Breast epithelium (tissue), 4 donors: ENCODE measurements around the gene HAO1. TPM values are rescaled to one million over a fixed set of nuclear protein-coding genes. Genes with fewer than 3 reads are reported as not detected.

ENCODE experiments used
- DNase-seq, 2 donors: peaks; one replicate each; pipeline ENCODE4 v3.0.0-alpha.2; 2019; ENCODE audit warnings: low spot score in 2 of 2
- H3K27ac ChIP-seq, 2 donors: fragments of 200-600 bp; sonication (generic) in 1 of 2; one replicate each; pipeline ENCODE4 v1.5.1; 2016 to 2019; ENCODE audit warnings: mild to moderate bottlenecking in 1 of 2
- H3K27me3 ChIP-seq, 2 donors: fragments of 200-600 bp; sonication (generic) in 1 of 2; one replicate each; pipeline versions ENCODE4 v1.5.1 to v1.6.0; 2017 to 2019; ENCODE audit warnings: control low read depth in 1 of 2, mild to moderate bottlenecking in 1 of 2
- H3K36me3 ChIP-seq: fragments of 200-600 bp; one replicate; pipeline ENCODE4 v1.5.1; 2019
- H3K4me1 ChIP-seq, 2 donors: fragments of 200-600 bp; sonication (generic); one replicate each; pipeline ENCODE4 v1.5.1; 2016 to 2019; ENCODE audit warnings: control low read depth in 1 of 2
- H3K4me3 ChIP-seq, 3 donors: fragments of 200-600 bp; sonication (generic); 1 replicate in 2 of 3; 2 replicates in 1 of 3; pipeline ENCODE4 v1.5.1; 2016 to 2019; ENCODE audit warnings: mild to moderate bottlenecking in 3 of 3, moderate library complexity in 2 of 3
- H3K9me3 ChIP-seq, 2 donors: fragments of 200-600 bp; sonication (generic) in 1 of 2; one replicate each; pipeline ENCODE4 v1.5.1; 2016 to 2019; ENCODE audit warnings: control low read depth in 1 of 2
- CTCF ChIP-seq, 3 donors: fragments of 450-650 bp; IDR thresholded peaks; one replicate each; pipeline ENCODE4 v1.5.1; 2016 to 2017; ENCODE audit warnings: antibody characterized with exemption in 3 of 3, mild to moderate bottlenecking in 3 of 3, moderate library complexity in 3 of 3
- POLR2A ChIP-seq: fragments of 450-650 bp; IDR thresholded peaks from one replicate; pipeline ENCODE4 v1.6.1; 2016; ENCODE audit warnings: antibody characterized with exemption, mild to moderate bottlenecking, moderate library complexity
- POLR2AphosphoS5 ChIP-seq, 3 donors: sonication (generic); formaldehyde crosslinking; IDR thresholded peaks; one replicate each; pipeline ENCODE4 v1.6.1; 2017; ENCODE audit warnings: antibody characterized with exemption in 3 of 3
- intact Hi-C: fragments of 100-400 bp; cut with DNase I; formaldehyde crosslinking; loops from one replicate; pipeline ENCODE4 v1.15.1; 2023; ENCODE audit warnings: low total_unique reads
- total RNA-seq, 3 donors: library from RNA; depleted of rRNA; stranded (reverse); fragments of >200 nt; gene quantifications; one replicate each; pipeline ENCODE4 v1.1.0, GENCODE V29; 2016

The HAO1 gene
- total RNA-seq, 3 donors from 2014 or later: not detected

DNA sequence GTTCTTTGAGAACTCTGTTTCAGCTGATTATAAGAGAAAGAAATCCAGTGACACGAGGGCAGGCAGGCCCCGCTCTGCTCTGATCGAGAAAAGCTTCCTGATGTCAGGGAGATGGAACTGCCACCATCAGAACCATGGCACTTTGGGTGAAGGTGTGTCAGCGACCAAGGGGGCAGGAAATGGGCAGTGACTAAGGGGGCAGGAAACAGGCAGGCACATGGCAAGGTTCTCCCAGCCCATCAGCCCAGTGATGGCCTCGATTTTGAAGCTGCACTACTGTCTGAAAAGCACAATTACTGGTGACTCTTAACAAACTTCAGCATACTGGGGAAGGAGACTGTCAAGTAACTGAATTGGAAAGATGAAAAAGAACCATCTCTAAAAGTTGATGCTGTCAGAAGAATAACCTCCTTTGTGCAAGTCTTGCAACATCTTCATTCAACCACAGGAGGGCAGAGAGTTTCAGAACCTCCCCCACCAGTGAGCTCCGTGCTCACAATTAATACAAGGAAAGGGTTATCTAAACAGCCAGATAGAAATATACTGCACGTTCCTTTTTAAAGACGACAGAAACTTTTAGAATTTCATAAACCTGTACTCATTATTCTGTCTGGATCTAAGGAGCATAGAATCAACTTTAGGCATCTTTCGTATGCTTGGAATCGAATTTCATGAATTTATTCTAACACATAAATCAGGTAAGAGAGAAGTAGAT, 40.2 kb upstream of the HAO1 start:
- no peak for DNase-seq
- H3K9me3 ChIP-seq: no peaks in the 10 kb centered on the region
- H3K4me3 ChIP-seq: no peak overlapping the region
- H3K27ac ChIP-seq: no peak overlapping the region
- intact Hi-C loops: no loop called here
- H3K4me1 ChIP-seq: no peaks in the 10 kb centered on the region
- peaks cover 6% of the 10 kb centered on the region for H3K36me3 ChIP-seq
- no peaks in the 10 kb centered on the region for H3K27me3 ChIP-seq
- TF ChIP-seq POLR2AphosphoS5 (IDR thresholded peaks at IDR 0.05) (no peak), POLR2A (no peak), CTCF (IDR thresholded peaks at IDR 0.05) (peak in 2 of 3 donors; percentile 26 to 35)

DNA sequence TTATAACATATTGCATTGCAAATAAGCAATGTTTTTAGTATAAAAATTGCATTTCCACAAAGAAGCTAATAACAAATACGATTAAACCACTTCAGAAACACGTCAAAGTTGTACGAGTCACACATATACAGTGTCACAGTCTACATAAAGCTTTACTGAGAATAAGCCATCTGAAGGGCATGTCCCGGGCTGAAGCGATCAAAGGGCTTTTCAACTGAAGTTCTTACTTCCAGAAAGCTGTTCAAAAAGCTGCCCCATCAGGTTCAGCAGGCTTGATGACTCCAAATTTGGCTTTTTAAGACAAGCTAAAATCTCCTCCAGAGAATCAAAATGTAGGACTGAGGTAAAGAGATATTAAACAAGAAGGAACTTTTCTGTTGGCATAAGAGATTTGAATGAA, 37.5 kb upstream of the HAO1 start:
- Histone ChIP-seq H3K27me3 (no peaks in the 10 kb centered on the region), H3K9me3 (no peaks in the 10 kb centered on the region), H3K4me3 (no peak overlapping the region), H3K36me3 (peaks cover 6% of the 10 kb centered on the region), H3K4me1 (no peaks in the 10 kb centered on the region), H3K27ac (no peak overlapping the region)
- intact Hi-C loops: no loop called here
- no peak for TF ChIP-seq POLR2A
- no peak for DNase-seq

- Histone ChIP-seq H3K36me3 (no peaks in the 10 kb centered on the region), H3K4me1 (no peaks in the 10 kb centered on the region), H3K27me3 (no peaks in the 10 kb centered on the region), H3K27ac (no peak overlapping the region), H3K4me3 (no peak overlapping the region), H3K9me3 (no peaks in the 10 kb centered on the region)
- TF ChIP-seq CTCF (IDR thresholded peaks at IDR 0.05) (no peak), POLR2AphosphoS5 (IDR thresholded peaks at IDR 0.05) (no peak), POLR2A (no peak)
- no peak for DNase-seq
- intact Hi-C loops: no loop called here
Measured at GRCh38 chr20:7975851-7976414, 35.7 kb upstream of the HAO1 start.

DNA sequence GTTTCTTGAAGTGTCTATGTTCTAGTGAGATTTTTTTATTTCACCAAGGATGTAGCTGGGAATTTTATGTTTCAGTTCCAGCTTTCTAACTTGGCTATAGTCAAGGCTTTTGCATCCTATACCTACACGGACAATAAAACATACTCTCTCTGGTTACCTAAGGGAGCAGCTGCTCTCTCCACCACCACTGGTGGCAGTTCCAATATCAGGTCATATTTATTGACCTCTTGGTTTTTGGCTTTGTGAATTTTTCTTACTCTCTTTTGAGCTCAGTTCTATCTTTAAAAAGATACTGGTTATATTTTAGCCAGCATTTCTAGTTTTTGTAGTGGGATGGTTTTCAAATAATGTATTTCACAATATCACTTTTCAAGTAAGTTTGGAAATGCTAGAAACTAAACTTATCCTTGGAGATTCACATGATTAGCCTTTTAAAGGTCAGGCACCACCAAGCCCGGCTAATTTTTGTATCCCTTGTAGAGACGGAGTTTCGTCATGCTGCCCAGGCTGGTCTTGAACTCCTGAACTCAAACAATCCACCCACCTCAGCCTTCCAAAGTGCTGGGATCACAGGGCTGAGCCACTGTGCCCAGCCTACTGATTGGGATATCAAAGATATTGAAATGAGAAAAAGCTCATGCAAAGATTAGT, 34.7 kb upstream of the HAO1 start:
- no peak for DNase-seq
- Histone ChIP-seq H3K27me3 (no peaks in the 10 kb centered on the region), H3K36me3 (no peaks in the 10 kb centered on the region), H3K9me3 (no peaks in the 10 kb centered on the region), H3K27ac (no peak overlapping the region), H3K4me1 (no peaks in the 10 kb centered on the region), H3K4me3 (no peak overlapping the region)
- TF ChIP-seq POLR2AphosphoS5 (IDR thresholded peaks at IDR 0.05): no peak
- TF ChIP-seq POLR2A: no peak
- TF ChIP-seq CTCF (IDR thresholded peaks at IDR 0.05): no peak
- intact Hi-C loops: no loop called here

DNA sequence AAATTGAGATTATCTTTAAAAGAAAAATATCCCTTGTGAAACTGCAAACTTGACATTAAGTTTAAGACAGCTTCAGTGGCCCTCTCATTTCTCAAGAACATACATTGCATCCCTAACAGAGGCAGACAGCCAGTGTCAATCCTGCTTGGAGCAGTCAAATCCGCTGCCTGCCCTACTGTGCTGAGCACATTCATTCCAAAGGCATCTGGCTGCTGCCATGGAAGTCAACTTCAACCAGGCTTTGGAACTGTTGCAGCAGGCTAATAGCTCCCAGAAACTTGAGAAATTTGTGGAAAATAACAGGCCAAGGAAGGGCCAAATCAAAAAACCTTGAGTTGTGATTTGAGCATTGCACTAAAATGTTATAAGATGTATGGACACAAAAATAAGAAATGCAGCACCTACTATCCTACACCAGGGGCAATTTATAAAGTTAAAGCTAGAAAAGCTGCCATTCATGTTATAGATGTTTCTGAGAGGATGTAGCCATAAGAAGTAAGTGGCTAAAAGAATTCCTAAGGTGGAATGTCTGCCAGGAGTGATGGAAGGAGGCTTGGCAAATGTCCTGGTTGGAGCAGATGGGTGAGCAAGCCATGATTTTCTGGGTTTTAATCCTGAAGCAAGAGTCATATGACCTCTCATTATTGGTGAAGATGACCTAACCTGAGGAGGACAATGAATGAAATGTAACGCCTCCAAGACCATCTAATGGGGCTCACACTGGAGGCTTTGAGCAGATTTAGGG, 31.4 kb upstream of the HAO1 start:
- no peak for DNase-seq
- no peaks in the 10 kb centered on the region for H3K27me3 ChIP-seq
- intact Hi-C loops: no loop called here
- no peak for TF ChIP-seq CTCF (IDR thresholded peaks at IDR 0.05)
- no peak for TF ChIP-seq POLR2AphosphoS5 (IDR thresholded peaks at IDR 0.05)
- TF ChIP-seq POLR2A: no peak
- H3K4me1 ChIP-seq: no peaks in the 10 kb centered on the region
- H3K4me3 ChIP-seq: no peak overlapping the region
- H3K36me3 ChIP-seq: no peaks in the 10 kb centered on the region
- no peaks in the 10 kb centered on the region for H3K9me3 ChIP-seq
- no peak overlapping the region for H3K27ac ChIP-seq
